Endometrial microvascular endothelial cells (primary cell): Measurements from ENCODE around the gene OGDHL. TPM values are rescaled to one million over a fixed set of nuclear protein-coding genes. Genes with fewer than 3 reads are reported as not detected.
"Not testable (repeated sequence)": the region's sequence is repeated elsewhere in the genome, so short reads cannot be mapped to it uniquely, and the experiment has no call there.

Source experiments
- in situ Hi-C: cut with HindIII; loops from 2 replicates; pipeline ENCODE4 v1.10.0; 2017; ENCODE audit warnings: low sequenced_read_pairs, low pct_unique_long_range_greater_than_20kb; ENCODE audit errors: inconsistent ontology term
- total RNA-seq: library from RNA; depleted of rRNA; stranded (reverse); fragments of >200 nt; gene quantifications from one replicate; pipeline ENCODE4 v1.2.3, GENCODE V29; 2015; ENCODE audit errors: inconsistent ontology term

Gene OGDHL
- total RNA-seq, 1 donor from 2014 or later: 0.09 TPM

- in situ Hi-C loops: no loop called here
Observed at GRCh38 chr10:49759787-49760551, 2.2 kb downstream of the OGDHL start.

GRCh38 chr10:49758249-49758930 is 3.7 kb downstream of the OGDHL start:
- in situ Hi-C loops: no loop called here

- in situ Hi-C loops: no loop called here
Observed at GRCh38 chr10:49756641-49757040, 5.5 kb downstream of the OGDHL start.

- in situ Hi-C loops: no loop called here
Observed at GRCh38 chr10:49756031-49756430, 6.1 kb downstream of the OGDHL start.

GRCh38 chr10:49754951-49755350 is 7.2 kb downstream of the OGDHL start:
- in situ Hi-C loops: not testable (repeated sequence)

GRCh38 chr10:49752584-49752983 is 9.5 kb downstream of the OGDHL start:
- in situ Hi-C loops: no loop called here

GRCh38 chr10:49751636-49752510 is 10.2 kb downstream of the OGDHL start:
- in situ Hi-C loops: no loop called here

- in situ Hi-C loops: no loop called here
Observed at GRCh38 chr10:49751216-49751615, 10.9 kb downstream of the OGDHL start.

GRCh38 chr10:49750546-49750945 is 11.6 kb downstream of the OGDHL start:
- in situ Hi-C loops: no loop called here

- in situ Hi-C loops: no loop called here
Observed at GRCh38 chr10:49749556-49750491, 12.3 kb downstream of the OGDHL start.

- in situ Hi-C loops: no loop called here
Observed at GRCh38 chr10:49749144-49749543, 13.0 kb downstream of the OGDHL start.

- in situ Hi-C loops: no loop called here
Observed at GRCh38 chr10:49748006-49748405, 14.1 kb downstream of the OGDHL start.

GRCh38 chr10:49747303-49747646 is 14.8 kb downstream of the OGDHL start:
- in situ Hi-C loops: no loop called here

- in situ Hi-C loops: no loop called here
Observed at GRCh38 chr10:49746626-49747302, 15.4 kb downstream of the OGDHL start.

- in situ Hi-C loops: no loop called here
Observed at GRCh38 chr10:49745756-49746155, 16.4 kb downstream of the OGDHL start.

- in situ Hi-C loops: no loop called here
Observed at GRCh38 chr10:49744924-49745605, 17.1 kb downstream of the OGDHL start.

- in situ Hi-C loops: no loop called here
Observed at GRCh38 chr10:49744091-49744685, 17.9 kb downstream of the OGDHL start.
